Thoracic aorta (tissue), 2 donors: ENCODE results near the gene TAMALIN. TPM values are rescaled to one million over a fixed set of nuclear protein-coding genes. Genes with fewer than 3 reads are reported as not detected.

Source experiments
- ATAC-seq: fragments of 150-250 bp; one replicate; pipeline ENCODE4 v1.8.0; 2017; ENCODE audit warnings: low read depth; ENCODE audit not compliant: insufficient number of reproducible peaks, low FRiP score
- DNase-seq: peaks from one replicate; pipeline ENCODE4 v3.0.0-alpha.2; 2020; ENCODE audit warnings: low spot score
- H3K27ac ChIP-seq, 2 donors: fragments of 200-600 bp; sonication (generic); 1 replicate in 1 of 2; 2 replicates in 1 of 2; pipeline ENCODE4 v1.5.1; 2016; ENCODE audit warnings: mild to moderate bottlenecking in 2 of 2, moderate library complexity in 2 of 2
- H3K27me3 ChIP-seq: fragments of 200-600 bp; sonication (generic); replicated peaks from 2 replicates; pipeline ENCODE4 v1.6.0; 2016; ENCODE audit warnings: mild to moderate bottlenecking; ENCODE audit not compliant: insufficient read depth
- H3K36me3 ChIP-seq: fragments of 200-600 bp; sonication (generic); one replicate; pipeline ENCODE4 v1.5.1; 2016
- H3K4me1 ChIP-seq, 2 donors: fragments of 200-600 bp; sonication (generic); 1 replicate in 1 of 2; 2 replicates in 1 of 2; pipeline versions ENCODE4 v1.5.1 to v1.6.0; 2016; ENCODE audit warnings: low read depth in 2 of 2, mild to moderate bottlenecking in 1 of 2; ENCODE audit not compliant: control insufficient read depth in 1 of 2
- H3K4me3 ChIP-seq: fragments of 200-600 bp; sonication (generic); 2 replicates; pipeline ENCODE4 v1.5.1; 2016; ENCODE audit warnings: mild to moderate bottlenecking
- H3K9me3 ChIP-seq: fragments of 200-600 bp; sonication (generic); 2 replicates; pipeline ENCODE4 v1.5.1; 2016
- total RNA-seq, 2 donors: library from RNA; depleted of rRNA; stranded (reverse); fragments of >200 nt; gene quantifications; one replicate each; pipeline versions ENCODE4 v1.1.0 to v1.2.3, GENCODE V29; 2016
- TF ChIP-seq, protein P1 (sequence below): fragments of 200-600 bp; sonication (generic); IDR thresholded peaks from one replicate; pipeline ENCODE4 v1.5.1; 2019; ENCODE audit warnings: antibody characterized with exemption

The TAMALIN gene
- total RNA-seq, 2 donors from 2014 or later: 17.0 to 21.9 TPM

DNA sequence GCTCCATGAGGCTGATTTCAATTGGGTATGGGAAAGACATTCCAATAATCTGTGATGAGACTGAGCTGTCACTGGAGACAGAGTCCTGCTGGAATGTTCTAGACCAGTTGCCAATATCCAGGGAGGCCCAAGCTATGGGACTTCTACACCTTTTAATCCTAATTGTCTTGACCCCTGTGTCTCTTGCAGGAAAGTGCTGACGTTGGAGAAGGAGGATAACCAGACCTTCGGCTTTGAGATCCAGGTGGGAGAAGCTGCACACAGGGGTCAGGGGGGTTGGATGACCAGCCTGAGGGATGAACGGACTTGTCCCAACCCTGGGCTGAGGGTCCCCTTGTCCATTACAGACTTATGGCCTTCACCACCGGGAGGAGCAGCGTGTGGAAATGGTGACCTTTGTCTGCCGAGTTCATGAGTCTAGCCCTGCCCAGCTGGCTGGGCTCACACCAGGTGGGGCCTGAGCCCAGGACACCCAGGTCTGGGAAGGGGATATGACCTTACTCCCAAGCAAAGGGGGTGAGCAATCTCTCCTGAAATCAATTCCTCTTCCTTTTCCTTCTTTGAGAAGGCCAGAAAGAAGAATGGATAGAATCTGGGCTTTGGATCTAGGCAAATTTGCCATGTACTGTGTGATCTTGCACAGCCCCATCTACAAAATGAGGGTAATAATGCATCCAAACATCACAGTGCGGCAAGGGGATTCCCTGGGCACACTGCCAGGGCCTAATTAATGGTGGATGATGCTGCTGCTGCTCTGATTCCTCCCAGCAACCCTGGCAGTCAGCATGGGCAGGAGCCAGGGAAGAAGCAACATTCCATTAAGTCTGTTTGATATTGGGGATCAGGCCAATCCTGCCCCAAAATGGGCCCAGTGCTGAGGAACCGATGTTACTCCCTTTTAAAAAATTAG, 4.2 kb downstream of the TAMALIN start:
- no peak for DNase-seq
- H3K27me3 ChIP-seq: no peaks in the 10 kb centered on the region
- TF ChIP-seq, protein P1, sequence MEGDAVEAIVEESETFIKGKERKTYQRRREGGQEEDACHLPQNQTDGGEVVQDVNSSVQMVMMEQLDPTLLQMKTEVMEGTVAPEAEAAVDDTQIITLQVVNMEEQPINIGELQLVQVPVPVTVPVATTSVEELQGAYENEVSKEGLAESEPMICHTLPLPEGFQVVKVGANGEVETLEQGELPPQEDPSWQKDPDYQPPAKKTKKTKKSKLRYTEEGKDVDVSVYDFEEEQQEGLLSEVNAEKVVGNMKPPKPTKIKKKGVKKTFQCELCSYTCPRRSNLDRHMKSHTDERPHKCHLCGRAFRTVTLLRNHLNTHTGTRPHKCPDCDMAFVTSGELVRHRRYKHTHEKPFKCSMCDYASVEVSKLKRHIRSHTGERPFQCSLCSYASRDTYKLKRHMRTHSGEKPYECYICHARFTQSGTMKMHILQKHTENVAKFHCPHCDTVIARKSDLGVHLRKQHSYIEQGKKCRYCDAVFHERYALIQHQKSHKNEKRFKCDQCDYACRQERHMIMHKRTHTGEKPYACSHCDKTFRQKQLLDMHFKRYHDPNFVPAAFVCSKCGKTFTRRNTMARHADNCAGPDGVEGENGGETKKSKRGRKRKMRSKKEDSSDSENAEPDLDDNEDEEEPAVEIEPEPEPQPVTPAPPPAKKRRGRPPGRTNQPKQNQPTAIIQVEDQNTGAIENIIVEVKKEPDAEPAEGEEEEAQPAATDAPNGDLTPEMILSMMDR: no peak
- peaks cover 8 to 34% of the 10 kb centered on the region in 2 donors for H3K4me1 ChIP-seq
- H3K27ac ChIP-seq: peak overlapping the region in 1 of 2 donors; percentile 73
- peak overlapping the region; percentile 24 for H3K4me3 ChIP-seq
- H3K36me3 ChIP-seq: no peaks in the 10 kb centered on the region
- no peaks in the 10 kb centered on the region for H3K9me3 ChIP-seq
- no peak for ATAC-seq

DNA sequence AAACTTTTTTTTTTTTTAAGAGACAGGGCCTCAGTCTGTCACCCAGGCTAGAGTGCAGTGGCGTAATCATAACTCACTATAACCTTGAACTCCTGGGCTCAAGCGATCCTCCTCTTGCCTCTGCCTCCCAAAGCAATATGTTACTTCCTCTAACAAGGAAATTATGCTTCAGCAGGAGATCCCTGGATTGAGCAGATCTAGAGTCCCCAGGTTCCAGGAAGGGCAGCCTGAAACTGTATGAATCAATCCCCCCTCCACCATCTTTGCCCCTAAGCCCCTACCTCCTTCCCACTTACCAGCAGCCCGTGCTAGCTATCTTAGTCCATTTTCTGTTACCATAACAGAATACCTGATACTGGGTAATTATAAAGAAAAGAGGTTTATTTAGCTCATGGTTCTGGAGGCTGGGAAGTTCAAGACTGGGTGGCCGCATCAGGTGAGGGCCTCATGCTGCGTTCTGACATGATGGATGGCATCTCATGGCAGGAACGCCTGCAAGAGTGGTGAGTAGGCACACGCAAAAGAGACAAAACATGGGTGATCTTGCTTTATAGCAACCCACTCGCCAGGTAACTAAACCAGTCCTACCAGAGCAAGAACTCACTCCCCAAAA, 5.0 kb downstream of the TAMALIN start:
- H3K27ac ChIP-seq: no peak overlapping the region
- H3K27me3 ChIP-seq: no peaks in the 10 kb centered on the region
- H3K9me3 ChIP-seq: no peaks in the 10 kb centered on the region
- no peaks in the 10 kb centered on the region for H3K36me3 ChIP-seq
- peaks cover 6 to 34% of the 10 kb centered on the region in 2 donors for H3K4me1 ChIP-seq
- H3K4me3 ChIP-seq: no peak overlapping the region
- ATAC-seq: no peak
- TF ChIP-seq, protein P1: no peak
- no peak for DNase-seq

DNA sequence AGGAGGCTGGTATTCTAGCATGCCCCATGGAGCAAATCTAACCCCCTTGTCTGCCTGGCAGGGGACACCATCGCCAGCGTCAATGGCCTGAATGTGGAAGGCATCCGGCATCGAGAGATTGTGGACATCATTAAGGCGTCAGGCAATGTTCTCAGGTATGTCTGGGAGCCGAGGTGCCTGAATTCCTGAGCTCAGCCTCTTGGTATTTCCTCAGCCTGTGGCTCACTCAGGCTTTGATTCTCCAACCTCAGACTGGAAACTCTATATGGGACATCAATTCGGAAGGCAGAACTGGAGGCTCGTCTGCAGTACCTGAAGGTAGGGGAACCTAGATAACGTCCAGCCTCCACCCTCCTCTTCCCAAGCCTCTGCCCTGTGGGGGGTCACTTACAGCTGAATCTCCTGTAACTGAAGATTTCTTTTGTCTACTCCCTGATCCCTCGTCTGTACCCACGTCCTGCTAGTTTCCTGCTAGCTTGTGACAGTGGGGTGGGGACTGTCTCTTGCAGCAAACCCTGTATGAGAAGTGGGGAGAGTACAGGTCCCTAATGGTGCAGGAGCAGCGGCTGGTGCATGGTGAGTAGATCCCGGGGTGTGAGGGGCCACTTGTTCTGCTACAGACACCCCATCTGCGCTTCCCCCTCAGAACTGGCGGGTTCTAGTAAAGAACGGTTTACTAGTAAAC, 7.0 kb downstream of the TAMALIN start:
- TF ChIP-seq, protein P1: no peak
- Histone ChIP-seq H3K27ac (no peak overlapping the region), H3K36me3 (no peaks in the 10 kb centered on the region), H3K27me3 (no peaks in the 10 kb centered on the region), H3K4me1 (peaks cover 6 to 20% of the 10 kb centered on the region in 2 donors), H3K4me3 (no peak overlapping the region), H3K9me3 (no peaks in the 10 kb centered on the region)
- ATAC-seq: no peak
- no peak for DNase-seq

DNA sequence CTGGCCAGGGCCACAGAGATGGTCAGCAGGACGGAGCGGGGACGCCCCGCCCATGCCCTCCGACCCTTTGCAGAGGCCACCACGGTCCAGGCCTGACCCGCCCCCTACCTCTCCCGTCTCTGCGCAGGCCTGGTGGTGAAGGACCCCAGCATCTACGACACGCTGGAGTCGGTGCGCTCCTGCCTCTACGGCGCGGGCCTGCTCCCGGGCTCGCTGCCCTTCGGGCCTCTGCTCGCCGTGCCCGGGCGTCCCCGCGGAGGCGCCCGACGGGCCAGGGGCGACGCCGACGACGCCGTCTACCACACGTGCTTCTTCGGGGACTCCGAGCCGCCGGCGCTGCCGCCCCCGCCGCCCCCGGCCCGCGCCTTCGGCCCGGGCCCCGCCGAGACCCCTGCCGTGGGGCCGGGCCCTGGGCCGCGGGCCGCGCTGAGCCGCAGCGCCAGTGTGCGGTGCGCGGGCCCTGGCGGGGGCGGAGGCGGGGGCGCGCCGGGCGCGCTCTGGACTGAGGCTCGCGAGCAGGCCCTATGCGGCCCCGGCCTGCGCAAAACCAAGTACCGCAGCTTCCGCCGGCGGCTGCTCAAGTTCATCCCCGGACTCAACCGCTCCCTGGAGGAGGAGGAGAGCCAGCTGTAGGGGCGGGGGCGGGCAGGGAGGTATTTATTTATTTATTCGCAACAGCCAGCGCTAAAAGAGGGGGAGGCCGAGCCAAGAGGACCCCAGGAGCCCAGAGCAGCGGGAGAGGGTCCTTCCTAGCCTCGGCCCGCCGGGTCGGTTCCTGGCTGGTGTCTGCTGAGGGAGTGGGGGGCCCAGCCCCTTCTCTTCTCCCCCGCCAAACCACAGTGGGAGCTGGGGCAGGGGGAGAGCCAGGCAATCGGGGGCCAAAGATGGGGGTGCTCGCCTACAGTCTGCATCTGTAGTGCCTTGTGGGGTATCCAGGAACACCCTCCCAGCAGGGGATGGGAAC, 8.1 kb downstream of the TAMALIN start:
- DNase-seq (no peak), ATAC-seq (no peak)
- H3K9me3 ChIP-seq: no peaks in the 10 kb centered on the region
- TF ChIP-seq, protein P1: no peak
- no peaks in the 10 kb centered on the region for H3K27me3 ChIP-seq
- H3K4me1 ChIP-seq: peaks cover 6 to 12% of the 10 kb centered on the region in 2 donors
- H3K27ac ChIP-seq: no peak overlapping the region
- H3K4me3 ChIP-seq: no peak overlapping the region
- H3K36me3 ChIP-seq: no peaks in the 10 kb centered on the region
